HG02571 (cell line): ENCODE measurements around the gene HLTF.
A peak's percentile ranks its signal among the peaks of the same experiment; 100 is the strongest.

Source experiments
- ATAC-seq: cut with Tn5 transposase; IDR thresholded peaks from one replicate; pipeline ENCODE4 v1.9.1; 2021; ENCODE audit warnings: mild to moderate bottlenecking, moderate library complexity; ENCODE audit not compliant: unreplicated experiment

Gene HLTF

GRCh38 chr3:149020196-149020838, 66.0 kb downstream of the HLTF start:
- ATAC-seq: no peak

DNA sequence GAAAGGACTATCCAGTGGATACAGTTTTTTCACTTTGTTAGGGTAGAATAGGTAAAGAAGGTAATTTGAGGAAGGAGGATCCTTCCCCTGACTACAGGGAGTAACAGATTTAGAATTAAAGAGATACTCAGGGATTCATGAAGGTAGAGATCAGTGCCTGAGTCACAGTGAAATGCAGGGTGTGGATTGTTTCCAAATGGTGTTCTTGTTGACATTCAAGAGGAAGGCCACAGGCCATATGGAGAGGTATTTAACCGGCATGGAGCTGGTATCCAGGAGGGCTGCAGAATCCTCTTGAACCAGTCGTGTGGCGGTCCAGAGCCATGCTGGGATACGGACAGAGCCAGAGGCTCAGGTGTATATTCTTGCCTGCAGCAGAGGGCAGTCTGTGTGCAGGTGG, 66.8 kb downstream of the HLTF start:
- ATAC-seq: no peak

- ATAC-seq: no peak
These were observed 68.1 kb downstream of the HLTF start for GRCh38 chr3:149018247-149018646.

- ATAC-seq: no peak
These were observed 69.4 kb downstream of the HLTF start for GRCh38 chr3:149016669-149017541.

DNA sequence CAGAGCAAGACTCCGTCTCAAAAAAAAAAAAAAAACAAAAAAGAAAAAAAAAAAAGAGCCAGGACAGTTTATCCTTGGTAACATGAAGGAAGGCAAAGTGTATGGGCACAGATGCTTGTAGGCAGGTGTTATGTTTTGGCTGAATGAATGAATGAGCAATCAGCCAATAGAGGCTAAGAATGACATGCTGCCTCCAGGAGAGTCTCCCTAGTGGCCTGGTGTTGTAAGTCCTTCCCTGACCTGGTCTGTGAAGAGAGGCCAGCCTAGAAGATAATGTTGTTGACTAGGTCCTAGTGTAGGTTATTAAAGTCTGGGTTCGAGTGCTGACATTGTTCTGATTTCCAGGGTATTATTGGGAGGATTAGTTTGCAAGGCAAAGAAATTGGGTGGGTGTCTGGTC, 70.1 kb downstream of the HLTF start:
- no peak for ATAC-seq

GRCh38 chr3:149015393-149015792, 70.9 kb downstream of the HLTF start:
- no peak for ATAC-seq

- no peak for ATAC-seq
These were observed 72.6 kb downstream of the HLTF start for GRCh38 chr3:149013726-149014125.

- ATAC-seq: no peak
These were observed 74.7 kb downstream of the HLTF start for GRCh38 chr3:149011676-149012075.

DNA sequence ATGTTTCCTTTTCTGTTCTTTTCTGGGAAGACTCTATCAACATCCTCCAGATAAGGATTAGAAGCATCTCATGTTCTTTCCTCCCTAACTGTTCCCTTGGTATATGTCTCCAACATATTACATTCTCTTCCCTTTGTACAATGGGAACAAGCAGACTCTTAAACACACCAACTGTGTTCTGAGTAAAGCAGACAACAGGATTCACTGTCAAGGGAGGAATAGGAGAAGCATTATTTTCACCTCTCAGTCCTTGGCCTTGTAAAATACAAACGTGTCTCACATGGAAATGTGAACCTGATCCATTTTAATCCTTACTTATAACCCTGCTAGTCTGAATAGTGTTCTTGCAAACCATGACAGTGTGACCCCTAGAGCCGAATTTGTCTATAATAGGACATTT, 75.4 kb downstream of the HLTF start:
- no peak for ATAC-seq

DNA sequence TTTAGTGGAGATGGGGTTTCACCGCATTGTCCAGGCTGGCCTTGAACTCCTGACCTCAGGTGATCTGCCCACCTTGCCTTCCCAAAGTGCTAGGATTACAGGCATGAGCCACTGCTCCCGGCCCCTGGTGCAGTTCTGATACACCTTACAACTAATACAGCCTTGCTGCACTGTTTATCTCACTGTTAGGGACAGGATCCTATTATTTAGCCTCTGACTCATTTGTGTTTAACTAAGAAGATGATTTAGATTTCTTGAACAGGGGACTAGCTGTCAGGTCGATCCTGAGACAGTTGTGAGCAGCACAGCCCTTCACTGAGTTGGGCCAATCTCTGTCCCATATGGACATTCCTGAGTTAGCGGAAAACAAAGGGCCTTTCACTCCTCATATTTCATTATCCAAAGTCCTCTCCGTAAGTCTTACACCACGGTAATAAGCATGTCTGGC, 75.8 kb downstream of the HLTF start:
- no peak for ATAC-seq

DNA sequence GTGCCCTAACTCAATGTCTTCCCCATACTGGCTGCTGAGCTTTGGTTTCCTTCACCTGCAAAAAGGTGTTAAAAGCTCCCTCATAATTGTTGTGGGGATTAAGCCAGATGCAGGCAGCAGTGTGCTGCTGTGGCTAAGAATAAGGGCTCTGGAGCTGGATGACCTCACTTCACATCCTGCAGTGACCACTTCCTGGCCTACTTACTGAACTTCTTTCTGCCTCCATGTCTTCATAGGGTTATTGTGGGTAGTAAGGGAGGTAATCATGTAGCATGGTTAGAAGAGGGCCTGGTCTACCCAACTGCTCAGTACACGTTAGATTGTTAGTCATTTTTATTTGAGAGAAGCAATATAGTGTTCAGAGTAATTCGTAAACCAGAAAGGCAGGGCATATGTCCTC, 76.6 kb downstream of the HLTF start:
- no peak for ATAC-seq

- no peak for ATAC-seq
These were observed 78.6 kb downstream of the HLTF start for GRCh38 chr3:149007567-149008257.

DNA sequence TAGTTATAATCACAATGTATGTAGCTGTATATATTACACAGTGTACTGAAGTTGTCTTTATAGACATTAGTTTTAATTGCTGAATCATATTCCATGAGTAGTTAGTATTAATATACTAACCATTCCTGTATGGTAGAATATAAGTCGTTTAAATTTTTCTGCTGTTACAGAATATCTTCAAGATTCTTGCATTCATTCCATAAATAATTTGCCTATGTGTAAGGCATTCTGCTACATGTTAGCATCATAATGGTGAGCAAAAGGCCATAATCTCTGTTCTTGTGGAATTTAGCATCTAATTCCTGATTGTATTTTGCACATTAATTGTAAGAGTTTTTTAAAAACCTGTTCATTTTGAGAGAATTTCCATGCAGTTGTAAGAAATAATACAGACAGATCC, 80.9 kb downstream of the HLTF start:
- ATAC-seq: no peak

GRCh38 chr3:149004622-149005021, 81.7 kb downstream of the HLTF start:
- ATAC-seq: no peak

GRCh38 chr3:149003653-149004305, 82.6 kb downstream of the HLTF start:
- ATAC-seq: peak; percentile 77

DNA sequence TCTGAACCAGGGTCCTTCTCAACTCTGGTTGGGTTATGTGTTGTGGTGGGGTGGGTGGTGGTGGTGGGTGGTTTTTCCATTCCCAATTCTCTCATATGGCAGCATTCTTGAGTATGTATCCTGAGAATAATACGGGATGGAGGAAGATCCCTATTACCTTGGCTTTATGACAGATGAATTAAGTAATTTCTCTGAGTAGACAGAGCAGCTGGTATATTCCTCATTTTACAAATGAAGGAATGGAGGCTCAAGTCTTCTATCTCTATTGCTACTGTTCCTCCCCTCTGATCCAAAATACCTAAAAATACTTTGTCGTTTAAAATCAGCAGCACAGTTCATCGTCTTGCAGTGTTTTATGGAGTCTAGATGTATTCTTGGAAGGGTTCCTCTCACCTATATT, 84.6 kb downstream of the HLTF start:
- no peak for ATAC-seq

DNA sequence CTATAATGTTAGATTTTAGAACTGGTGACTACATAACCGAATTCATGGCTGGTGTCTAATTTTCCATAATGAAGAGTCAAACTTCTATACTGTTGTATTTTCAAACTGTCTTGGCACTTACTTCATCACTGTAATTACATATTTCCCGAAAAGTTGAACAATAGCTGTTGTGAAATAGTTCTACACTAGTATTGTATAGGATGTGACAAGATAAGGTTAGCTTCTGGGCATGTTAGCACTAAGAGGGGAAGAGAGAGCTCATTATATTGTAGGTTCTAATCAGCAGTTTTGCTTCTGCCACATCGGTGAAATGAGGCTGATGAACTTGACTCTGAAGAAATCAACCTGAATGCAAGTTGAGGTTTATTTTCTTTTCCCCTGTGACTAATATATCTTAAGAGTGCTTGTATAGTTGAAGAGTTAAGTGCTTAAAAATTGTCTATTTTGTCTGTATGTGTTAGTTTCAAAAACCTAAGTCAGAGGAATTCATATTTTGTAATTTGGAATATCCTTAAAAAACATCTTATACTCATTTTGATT, 86.1 kb downstream of the HLTF start:
- ATAC-seq: no peak

DNA sequence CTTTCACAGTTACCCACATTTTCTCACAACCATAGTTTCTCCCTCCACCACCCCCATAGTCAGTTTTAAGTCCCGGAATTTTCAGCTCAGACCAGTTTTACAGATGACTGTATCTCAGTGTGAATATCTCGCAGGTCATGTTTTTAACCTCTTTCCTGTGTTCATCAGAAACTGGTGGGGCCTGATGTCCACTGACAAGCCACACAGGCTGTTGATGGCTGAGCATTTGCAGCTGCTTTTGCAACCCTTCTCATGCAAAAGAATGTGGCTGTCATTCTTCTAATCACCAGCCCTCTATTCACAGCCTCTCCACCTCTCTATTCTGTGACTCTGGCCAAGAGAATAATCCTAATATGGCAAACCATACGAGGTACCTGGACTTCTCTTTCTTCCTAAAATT, 86.5 kb downstream of the HLTF start:
- peak; percentile 37 for ATAC-seq

DNA sequence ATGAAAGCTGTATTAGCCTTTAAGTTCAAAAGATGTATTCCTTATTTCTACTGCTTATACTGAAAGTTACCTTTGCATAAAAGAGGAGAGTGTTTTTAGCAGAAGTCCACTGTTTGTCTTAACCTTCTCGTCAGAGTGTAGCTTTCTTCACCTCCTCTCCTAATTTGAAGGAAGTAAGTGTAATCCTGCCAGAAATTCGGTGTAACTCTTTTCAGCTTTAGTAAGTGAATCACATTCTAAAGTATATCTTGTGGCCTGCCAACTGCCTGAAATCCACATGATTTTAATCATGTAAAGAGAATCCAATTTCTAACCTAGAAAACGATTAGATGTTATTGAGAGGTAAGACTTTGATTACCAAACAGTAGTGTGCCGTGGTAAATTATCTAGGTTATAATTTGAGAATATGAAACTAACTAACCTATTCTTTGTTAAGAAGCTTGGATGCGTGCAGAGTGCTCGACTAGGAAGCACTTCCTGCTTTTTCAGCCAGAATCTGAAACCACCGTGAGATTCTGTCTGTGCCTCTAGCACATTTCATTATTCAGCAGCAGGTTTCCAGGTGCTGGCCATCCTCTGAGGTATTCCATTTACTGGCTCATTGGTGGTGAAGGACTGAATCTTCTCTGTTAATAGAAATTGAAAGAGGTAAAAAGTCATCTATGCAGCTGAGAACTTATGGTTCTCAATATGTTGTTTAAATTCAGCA, 87.5 kb downstream of the HLTF start:
- no peak for ATAC-seq

GRCh38 chr3:148998297-148998696, 88.0 kb downstream of the HLTF start:
- no peak for ATAC-seq
